A673 (cell line): Measurements from ENCODE around the gene SLC44A3.

Experiments
- CTCF ChIP-seq: fragments of 300-800, 200-600 bp; sonication (generic); conservative IDR thresholded peaks from 2 replicates; pipeline ENCODE4 v1.5.1; 2017; ENCODE audit warnings: low read depth, mild to moderate bottlenecking, antibody characterized with exemption, low read length, moderate library complexity, mixed read lengths
- EZH2 ChIP-seq: fragments of 200-600 bp; sonication (generic); IDR thresholded peaks from 2 replicates; pipeline ENCODE4 v1.6.1; 2017; ENCODE audit warnings: borderline replicate concordance, low read depth, mild to moderate bottlenecking, mixed read lengths, antibody characterized with exemption, low read length; ENCODE audit not compliant: poor library complexity, severe bottlenecking

DNA sequence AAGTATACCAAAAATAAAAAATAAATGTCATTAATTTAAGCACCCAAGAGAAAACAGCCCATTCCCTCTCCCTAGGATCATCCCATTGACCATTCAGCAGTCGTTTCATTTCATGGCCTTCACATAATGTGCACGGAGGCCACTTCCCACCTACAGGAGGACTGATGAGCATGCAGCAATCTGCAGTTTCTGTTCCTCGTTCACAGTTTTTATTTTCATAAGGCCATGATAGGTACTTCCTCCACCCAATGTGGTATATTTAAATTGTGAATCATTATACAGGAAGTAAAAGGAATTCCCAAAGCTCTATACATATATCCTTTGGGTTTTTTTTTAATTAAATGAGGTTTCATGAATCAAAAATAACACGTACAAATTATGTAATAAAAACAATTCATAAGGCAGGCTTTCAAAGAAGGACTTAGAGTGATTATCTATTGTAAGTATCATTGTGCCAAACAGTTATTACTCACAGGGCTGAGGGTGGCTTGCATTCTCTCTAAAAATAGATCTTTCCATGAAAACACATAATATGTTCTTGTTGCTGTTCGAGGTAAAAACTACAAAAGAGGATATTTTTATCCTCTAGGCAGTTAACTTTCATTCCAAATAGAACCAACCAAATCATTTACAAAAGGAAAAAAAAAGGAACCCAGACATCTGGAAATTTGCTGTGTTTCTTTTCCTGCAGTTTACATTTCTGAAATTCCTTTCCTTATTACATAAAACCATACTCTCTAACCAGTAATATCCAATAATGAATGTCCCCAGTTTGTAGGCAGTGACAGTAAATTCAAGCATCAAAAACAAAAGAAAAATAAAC lies 27.5 kb upstream of the SLC44A3 start:
- no peak for TF ChIP-seq CTCF
- no peak for TF ChIP-seq EZH2
